ENCODE measurements around the gene SEC14L2.

DNA sequence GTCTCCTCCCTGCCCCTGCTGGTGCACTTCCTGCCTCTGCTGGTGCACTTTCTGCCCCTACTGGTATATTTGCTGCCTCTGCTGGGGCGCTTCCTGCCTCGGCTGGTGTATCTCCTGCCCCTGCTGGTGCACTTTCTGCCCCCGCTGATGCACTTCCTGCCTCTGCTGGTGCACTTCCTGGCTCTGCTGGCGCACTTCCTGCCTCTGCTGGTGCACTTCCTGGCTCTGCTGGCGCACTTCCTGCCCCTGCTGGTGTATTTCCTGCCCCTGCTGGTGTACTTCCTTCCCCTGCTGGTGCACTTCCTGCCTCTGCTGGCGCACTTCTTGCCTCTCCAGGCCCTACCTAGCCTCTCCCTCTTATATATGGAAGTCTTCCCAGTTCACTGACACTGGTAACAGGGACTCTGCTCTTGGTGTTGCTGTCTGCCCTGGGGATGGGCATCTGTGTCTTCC lies 38.9 kb downstream of the SEC14L2 start:
- TF ChIP-seq, protein P1, sequence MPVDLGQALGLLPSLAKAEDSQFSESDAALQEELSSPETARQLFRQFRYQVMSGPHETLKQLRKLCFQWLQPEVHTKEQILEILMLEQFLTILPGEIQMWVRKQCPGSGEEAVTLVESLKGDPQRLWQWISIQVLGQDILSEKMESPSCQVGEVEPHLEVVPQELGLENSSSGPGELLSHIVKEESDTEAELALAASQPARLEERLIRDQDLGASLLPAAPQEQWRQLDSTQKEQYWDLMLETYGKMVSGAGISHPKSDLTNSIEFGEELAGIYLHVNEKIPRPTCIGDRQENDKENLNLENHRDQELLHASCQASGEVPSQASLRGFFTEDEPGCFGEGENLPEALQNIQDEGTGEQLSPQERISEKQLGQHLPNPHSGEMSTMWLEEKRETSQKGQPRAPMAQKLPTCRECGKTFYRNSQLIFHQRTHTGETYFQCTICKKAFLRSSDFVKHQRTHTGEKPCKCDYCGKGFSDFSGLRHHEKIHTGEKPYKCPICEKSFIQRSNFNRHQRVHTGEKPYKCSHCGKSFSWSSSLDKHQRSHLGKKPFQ (tag by site-specific recombination; IDR thresholded peaks at IDR 0.05) = no peak
- TF ChIP-seq ZNF146 (tag by site-specific recombination; IDR thresholded peaks at IDR 0.05) = no peak
- TF ChIP-seq, protein P2, sequence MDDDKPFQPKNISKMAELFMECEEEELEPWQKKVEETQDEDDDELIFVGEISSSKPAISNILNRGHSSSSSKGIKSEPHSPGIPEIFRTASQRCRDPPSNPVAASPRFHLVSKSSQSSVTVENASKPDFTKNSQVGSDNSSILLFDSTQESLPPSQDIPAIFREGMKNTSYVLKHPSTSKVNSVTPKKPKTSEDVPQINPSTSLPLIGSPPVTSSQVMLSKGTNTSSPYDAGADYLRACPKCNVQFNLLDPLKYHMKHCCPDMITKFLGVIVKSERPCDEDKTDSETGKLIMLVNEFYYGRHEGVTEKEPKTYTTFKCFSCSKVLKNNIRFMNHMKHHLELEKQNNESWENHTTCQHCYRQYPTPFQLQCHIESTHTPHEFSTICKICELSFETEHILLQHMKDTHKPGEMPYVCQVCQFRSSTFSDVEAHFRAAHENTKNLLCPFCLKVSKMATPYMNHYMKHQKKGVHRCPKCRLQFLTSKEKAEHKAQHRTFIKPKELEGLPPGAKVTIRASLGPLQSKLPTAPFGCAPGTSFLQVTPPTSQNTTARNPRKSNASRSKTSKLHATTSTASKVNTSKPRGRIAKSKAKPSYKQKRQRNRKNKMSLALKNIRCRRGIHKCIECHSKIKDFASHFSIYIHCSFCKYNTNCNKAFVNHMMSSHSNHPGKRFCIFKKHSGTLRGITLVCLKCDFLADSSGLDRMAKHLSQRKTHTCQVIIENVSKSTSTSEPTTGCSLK (tag by site-specific recombination; IDR thresholded peaks at IDR 0.05) = no peak
- TF ChIP-seq, protein P3, sequence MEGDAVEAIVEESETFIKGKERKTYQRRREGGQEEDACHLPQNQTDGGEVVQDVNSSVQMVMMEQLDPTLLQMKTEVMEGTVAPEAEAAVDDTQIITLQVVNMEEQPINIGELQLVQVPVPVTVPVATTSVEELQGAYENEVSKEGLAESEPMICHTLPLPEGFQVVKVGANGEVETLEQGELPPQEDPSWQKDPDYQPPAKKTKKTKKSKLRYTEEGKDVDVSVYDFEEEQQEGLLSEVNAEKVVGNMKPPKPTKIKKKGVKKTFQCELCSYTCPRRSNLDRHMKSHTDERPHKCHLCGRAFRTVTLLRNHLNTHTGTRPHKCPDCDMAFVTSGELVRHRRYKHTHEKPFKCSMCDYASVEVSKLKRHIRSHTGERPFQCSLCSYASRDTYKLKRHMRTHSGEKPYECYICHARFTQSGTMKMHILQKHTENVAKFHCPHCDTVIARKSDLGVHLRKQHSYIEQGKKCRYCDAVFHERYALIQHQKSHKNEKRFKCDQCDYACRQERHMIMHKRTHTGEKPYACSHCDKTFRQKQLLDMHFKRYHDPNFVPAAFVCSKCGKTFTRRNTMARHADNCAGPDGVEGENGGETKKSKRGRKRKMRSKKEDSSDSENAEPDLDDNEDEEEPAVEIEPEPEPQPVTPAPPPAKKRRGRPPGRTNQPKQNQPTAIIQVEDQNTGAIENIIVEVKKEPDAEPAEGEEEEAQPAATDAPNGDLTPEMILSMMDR (tag by site-specific recombination; IDR thresholded peaks at IDR 0.05) = no peak
- TF ChIP-seq, protein P4, sequence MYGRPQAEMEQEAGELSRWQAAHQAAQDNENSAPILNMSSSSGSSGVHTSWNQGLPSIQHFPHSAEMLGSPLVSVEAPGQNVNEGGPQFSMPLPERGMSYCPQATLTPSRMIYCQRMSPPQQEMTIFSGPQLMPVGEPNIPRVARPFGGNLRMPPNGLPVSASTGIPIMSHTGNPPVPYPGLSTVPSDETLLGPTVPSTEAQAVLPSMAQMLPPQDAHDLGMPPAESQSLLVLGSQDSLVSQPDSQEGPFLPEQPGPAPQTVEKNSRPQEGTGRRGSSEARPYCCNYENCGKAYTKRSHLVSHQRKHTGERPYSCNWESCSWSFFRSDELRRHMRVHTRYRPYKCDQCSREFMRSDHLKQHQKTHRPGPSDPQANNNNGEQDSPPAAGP (tag by site-specific recombination; IDR thresholded peaks at IDR 0.05) = no peak
- no peak for TF ChIP-seq ZNF623 (tag by site-specific recombination; IDR thresholded peaks at IDR 0.05)
- TF ChIP-seq, protein P5, sequence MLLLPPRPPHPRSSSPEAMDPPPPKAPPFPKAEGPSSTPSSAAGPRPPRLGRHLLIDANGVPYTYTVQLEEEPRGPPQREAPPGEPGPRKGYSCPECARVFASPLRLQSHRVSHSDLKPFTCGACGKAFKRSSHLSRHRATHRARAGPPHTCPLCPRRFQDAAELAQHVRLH (tag by site-specific recombination; IDR thresholded peaks at IDR 0.05) = no peak
- TF ChIP-seq ZNF175 (tag by site-specific recombination; IDR thresholded peaks at IDR 0.05) = no peak
- TF ChIP-seq ZNF510 (tag by site-specific recombination; IDR thresholded peaks at IDR 0.05; ENCODE audit: insufficient replicate concordance) = no peak
- TF ChIP-seq, protein P6, sequence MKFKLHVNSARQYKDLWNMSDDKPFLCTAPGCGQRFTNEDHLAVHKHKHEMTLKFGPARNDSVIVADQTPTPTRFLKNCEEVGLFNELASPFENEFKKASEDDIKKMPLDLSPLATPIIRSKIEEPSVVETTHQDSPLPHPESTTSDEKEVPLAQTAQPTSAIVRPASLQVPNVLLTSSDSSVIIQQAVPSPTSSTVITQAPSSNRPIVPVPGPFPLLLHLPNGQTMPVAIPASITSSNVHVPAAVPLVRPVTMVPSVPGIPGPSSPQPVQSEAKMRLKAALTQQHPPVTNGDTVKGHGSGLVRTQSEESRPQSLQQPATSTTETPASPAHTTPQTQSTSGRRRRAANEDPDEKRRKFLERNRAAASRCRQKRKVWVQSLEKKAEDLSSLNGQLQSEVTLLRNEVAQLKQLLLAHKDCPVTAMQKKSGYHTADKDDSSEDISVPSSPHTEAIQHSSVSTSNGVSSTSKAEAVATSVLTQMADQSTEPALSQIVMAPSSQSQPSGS (tag by site-specific recombination; IDR thresholded peaks at IDR 0.05; ENCODE audit: low read depth) = no peak
- TF ChIP-seq ZNF658 (tag by site-specific recombination; IDR thresholded peaks at IDR 0.05) = no peak
- no peak for TF ChIP-seq ZNF239 (tag by site-specific recombination; IDR thresholded peaks at IDR 0.05)
- TF ChIP-seq, protein P7, sequence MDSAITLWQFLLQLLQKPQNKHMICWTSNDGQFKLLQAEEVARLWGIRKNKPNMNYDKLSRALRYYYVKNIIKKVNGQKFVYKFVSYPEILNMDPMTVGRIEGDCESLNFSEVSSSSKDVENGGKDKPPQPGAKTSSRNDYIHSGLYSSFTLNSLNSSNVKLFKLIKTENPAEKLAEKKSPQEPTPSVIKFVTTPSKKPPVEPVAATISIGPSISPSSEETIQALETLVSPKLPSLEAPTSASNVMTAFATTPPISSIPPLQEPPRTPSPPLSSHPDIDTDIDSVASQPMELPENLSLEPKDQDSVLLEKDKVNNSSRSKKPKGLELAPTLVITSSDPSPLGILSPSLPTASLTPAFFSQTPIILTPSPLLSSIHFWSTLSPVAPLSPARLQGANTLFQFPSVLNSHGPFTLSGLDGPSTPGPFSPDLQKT (IDR thresholded peaks at IDR 0.05; ENCODE audit: borderline replicate concordance, low read depth, low read length) = no peak

Data from HEK293 (cell line).